T1000 (cell line): ENCODE data around the gene MAML2.

Experiments
- DNase-seq: peaks from one replicate; lab custom pipeline; 2025; ENCODE audit warnings: mixed read lengths; lab: John Stamatoyannopoulos, UW

The MAML2 gene

DNA sequence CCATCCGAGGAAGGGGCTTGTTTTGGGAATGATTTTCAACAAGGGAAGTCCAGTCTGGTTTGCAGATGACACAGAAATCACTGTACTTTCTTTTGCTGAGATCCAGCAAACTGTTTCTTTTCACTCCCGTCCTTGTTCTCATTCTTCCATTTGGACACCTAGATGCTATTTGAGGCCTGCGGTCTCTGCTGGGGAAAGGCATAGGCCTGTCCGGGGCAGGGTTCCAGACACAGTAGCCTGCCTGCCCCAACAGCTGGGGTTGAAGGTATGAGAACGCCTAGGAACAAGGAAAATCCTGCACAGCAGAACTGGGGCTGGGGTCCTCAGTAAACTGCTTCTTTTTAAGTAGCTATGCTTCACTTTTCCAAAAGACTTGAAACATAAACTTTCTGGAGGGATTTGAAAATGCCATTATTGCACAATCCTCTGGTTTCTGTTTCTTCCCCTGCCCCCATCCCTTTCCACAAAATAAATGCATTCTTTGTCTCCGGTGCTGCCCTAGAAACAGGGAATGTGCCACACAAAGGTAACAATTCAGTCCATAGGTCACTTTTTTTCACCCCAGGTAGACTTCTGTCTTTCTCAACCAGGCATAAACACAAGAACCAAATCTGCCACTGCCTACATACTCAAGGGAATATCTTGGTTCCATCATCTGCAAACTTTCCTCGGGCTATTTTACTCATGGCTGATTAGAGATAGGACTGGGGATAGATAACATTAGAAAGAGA is 244.3 kb downstream of the MAML2 start:
- no peak for DNase-seq

GRCh38 chr11:96097844-96098421 is 245.1 kb downstream of the MAML2 start:
- DNase-seq: no peak

GRCh38 chr11:96096360-96096759 is 246.6 kb downstream of the MAML2 start:
- no peak for DNase-seq

GRCh38 chr11:96095884-96096303 is 247.1 kb downstream of the MAML2 start:
- DNase-seq: no peak

DNA sequence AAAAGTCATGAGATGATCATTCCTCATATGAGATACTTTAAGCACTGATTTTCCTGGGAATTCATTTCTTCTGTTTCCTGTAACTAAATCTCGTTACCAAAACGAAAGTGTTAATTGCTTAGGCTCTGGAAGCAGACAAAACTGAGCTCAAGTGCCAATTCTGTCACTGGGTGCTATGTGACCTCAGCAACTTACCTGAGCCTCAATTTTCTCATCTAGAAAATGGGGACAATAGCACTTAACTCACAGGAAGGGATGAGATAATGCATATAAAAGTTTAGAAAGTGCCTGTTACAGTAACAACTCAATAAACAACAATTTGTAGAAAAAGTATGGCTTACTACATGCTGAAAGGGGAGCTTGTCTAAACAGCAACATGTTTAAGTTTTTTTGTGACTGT is 248.8 kb downstream of the MAML2 start:
- no peak for DNase-seq

GRCh38 chr11:96092511-96092910 is 250.5 kb downstream of the MAML2 start:
- DNase-seq: no peak

DNA sequence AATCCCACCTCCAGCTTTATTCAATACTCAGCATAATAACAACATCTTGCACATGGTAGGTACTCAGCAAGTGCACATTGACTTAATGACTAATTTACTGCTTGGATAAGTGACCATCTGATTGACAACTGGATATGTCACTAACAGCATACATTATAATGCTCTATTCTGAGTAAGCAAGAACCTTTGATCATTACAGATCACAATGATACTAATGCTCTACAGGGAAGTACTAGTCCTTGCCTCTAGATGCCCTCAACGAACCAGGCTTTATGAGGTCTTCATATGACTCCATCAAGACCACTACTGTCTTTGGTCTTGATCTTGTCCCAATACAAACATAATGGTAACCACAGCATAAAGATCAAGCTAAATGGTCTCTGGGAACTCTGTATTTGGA is 251.5 kb downstream of the MAML2 start:
- no peak for DNase-seq

DNA sequence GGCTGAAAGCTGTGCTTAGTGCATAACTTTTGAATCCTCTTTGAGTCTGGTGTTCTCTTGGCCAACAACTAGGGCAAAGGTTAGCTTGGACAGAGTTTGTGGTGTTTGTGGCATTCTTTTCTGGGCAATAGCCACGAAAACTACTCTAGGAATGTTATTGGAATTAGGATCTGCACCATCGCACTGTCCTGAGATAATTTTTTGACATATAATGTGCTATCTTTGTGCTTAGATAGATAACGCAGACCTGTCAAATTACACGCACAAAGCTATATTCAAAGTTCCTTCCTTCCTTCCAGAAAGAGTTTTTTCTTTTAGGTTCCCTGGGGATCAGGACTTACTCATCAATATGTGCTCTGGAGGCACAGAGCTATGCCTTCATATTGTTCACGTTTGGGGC is 252.3 kb downstream of the MAML2 start:
- no peak for DNase-seq

GRCh38 chr11:96088914-96089313 is 254.1 kb downstream of the MAML2 start:
- DNase-seq: no peak

- no peak for DNase-seq
Observed at GRCh38 chr11:96086111-96086510, 256.9 kb downstream of the MAML2 start.

- no peak for DNase-seq
Observed at GRCh38 chr11:96085319-96085930, 257.6 kb downstream of the MAML2 start.

DNA sequence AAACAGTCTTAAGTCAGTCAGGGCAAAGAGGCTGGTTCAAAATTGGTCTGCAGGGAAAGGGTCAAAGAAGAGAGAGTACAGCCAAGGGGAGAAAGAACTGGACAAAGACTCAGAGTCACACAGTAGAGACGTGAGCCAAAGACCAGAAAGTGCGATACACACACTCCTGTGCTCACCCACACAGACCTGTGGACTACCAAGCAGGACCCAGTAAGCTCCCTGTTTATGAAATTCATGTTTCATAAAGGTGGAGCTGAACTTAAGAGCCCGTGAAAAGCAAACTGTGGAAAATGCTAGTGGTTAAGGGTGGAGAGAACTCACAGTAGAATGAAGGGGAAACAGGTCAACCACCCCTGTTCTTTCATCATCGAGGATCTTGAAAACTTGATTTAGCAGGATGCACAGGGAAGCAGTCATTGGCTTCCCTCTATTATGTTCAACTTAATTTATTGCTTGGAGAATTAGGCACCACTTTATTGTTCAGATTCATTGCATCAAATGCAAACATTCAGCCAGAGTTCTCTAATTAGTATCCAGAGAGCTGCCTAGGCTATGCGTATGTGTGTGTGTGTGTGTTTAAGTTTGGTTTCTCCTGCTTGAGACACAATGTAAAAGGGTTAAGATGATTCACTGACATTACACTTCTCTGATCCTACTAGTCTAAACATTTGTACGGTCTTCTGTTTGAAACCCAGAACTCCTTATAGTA is 258.2 kb downstream of the MAML2 start:
- no peak for DNase-seq

- DNase-seq: no peak
Observed at GRCh38 chr11:96082936-96083335, 260.1 kb downstream of the MAML2 start.

- DNase-seq: no peak
Observed at GRCh38 chr11:96082002-96082899, 260.7 kb downstream of the MAML2 start.

GRCh38 chr11:96081561-96081960 is 261.4 kb downstream of the MAML2 start:
- no peak for DNase-seq

DNA sequence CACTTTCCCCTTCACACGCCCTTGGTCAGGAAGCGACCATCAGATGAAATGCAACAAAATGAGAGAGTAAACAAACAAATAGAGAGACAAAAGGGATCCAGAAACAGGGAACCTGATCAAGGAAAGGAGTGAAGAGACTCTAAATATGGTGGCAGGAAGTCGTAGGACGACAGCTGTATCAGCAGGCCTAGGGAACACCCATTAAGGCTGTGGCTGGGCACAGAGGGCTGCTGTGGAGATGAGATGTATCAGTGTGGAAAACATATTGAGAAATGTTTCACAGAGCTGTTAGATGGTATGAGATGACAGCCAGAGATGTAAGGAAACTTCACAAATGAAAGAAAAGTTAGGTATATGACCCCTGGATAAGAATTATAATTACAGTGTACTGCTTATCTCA is 263.3 kb downstream of the MAML2 start:
- no peak for DNase-seq

GRCh38 chr11:96075532-96075959 is 267.4 kb downstream of the MAML2 start:
- DNase-seq: no peak

DNA sequence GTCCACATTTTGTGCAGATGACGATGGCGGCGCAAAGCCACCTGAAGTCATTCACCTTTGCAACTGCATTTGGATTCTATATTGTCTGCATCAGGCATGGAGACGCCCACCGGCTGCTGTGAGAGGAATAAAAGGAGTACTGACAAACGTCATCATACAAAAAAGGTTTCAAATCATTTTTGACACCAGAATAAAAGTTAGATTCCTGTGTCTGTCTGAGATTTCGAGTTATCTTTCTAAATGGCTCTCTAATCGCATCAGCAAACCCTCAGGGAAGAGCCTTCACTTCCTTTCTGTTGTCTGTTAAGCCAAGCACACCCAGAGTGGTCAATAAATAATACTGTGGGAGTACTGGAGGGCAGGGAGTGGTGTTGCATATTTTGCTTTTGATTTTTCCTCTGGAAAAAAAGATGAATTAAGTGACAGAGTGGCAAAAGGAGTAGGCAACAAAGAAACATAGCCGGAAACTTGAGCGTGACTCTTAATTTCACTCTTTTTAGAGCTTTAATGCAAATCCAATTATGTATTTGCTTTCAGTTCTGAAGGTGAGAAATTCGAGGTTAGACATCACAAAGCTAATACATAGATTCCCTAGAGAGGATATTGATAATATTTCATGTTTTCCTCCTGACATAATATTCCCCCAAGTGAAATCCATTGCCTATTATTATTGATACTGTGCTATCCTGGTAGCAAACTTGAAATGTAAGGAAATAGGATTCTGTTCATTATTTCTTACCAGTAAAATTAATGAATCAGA is 268.3 kb downstream of the MAML2 start:
- DNase-seq: no peak

DNA sequence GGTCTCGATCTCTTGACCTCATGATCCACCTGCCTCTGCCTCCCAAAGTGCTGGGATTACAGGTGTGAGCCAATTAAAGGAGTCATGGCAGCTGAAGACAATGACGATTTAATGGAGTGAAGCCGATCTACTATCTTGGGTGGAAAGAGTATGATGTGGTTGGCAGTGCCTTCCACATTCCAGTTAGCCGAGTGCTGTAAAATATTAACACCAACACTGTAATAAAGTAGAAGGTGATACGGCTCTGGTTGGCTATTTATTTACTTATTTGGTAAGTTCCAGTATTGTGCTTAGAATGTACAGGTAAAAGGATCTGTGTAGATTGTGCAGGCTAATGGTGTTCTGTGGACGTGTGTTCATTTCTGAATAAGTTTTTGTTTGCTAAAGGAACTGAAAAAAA is 269.5 kb downstream of the MAML2 start:
- no peak for DNase-seq

DNA sequence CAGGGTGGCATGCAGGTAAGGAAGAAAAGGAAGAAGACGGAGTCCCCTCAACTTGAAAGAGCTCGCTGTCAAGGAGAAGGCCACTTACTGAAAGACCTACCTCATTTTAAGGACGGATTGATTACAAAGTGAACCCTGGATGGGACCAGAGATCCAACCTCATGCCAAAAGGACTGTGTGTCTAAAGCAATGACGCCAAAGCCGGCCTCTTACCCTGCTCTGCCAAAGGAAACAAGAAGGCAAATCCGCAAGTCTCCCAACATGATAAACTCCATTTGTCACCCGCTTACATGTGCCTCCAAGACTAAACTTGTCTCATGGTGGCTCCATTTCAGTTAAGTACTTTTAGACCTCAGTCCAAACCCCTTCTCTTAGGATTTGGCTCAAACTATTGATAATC is 270.4 kb downstream of the MAML2 start:
- DNase-seq: no peak

GRCh38 chr11:96070453-96070852 is 272.5 kb downstream of the MAML2 start:
- DNase-seq: no peak
